ENCODE measurements around the gene VARS2. TPM values are rescaled to one million over a fixed set of nuclear protein-coding genes. Genes with fewer than 3 reads are reported as not detected.
"Not testable (repeated sequence)": the region's sequence is repeated elsewhere in the genome, so short reads cannot be mapped to it uniquely, and the experiment has no call there.

VARS2 gene
- total RNA-seq, 1 experiment from 2014 or later, result 68.2 TPM

GRCh38 chr6:30926644-30927043 is 12.6 kb downstream of the VARS2 start:
- WGBS (ENCODE audit: extremely low coverage, insufficient read length, low lambda C conversion rate), result no CpG with 5 or more reads among the region's 4 CpGs
- H3K4me2 ChIP-seq (ENCODE audit: insufficient read depth, insufficient read length, low read length), result no peak overlapping the region

GRCh38 chr6:30927080-30927479 is 13.0 kb downstream of the VARS2 start:
- H4K5ac ChIP-seq (ENCODE audit: insufficient read length, low read depth, low read length); H2AFZ ChIP-seq (ENCODE audit: low read length); H2BK12ac ChIP-seq (ENCODE audit: insufficient read length, low read depth, low read length); H2BK20ac ChIP-seq (ENCODE audit: low read depth, low read length, poor library complexity, severe bottlenecking); H2BK5ac ChIP-seq (ENCODE audit: insufficient read length, low read length); H2BK120ac ChIP-seq (ENCODE audit: low read depth, low read length, poor library complexity, severe bottlenecking); H4K91ac ChIP-seq (ENCODE audit: insufficient read length, low read depth, low read length); H3K4me2 ChIP-seq (ENCODE audit: insufficient read depth, insufficient read length, low read length); H3K4me1 ChIP-seq (ENCODE audit: insufficient read depth, low read length); H2BK15ac ChIP-seq (ENCODE audit: low read depth, low read length); H3T11ph ChIP-seq (ENCODE audit: low read length); H3K23ac ChIP-seq (ENCODE audit: insufficient read length, low read depth, low read length); H3K18ac ChIP-seq (ENCODE audit: insufficient read length, low read depth, low read length); DNase-seq; H3K27ac Mint-ChIP-seq; H3K4ac ChIP-seq (ENCODE audit: low read depth, low read length); H4K8ac ChIP-seq (replicated peaks; ENCODE audit: insufficient read length, low read depth, low read length); H3K79me1 ChIP-seq (ENCODE audit: insufficient read depth, low read depth, low read length, poor library complexity, severe bottlenecking); H3K9me3 ChIP-seq (ENCODE audit: control insufficient read depth, low read depth, low read length); H3K14ac ChIP-seq (ENCODE audit: insufficient read depth, low read length); H3K56ac ChIP-seq (ENCODE audit: insufficient read length, low read depth, low read length); H3K9ac ChIP-seq (ENCODE audit: extremely low read depth, insufficient read length, low read length); H4K20me1 ChIP-seq (ENCODE audit: control insufficient read depth, insufficient read depth, insufficient read length); H3K79me2 ChIP-seq (ENCODE audit: insufficient read depth, low read length); H3K27me3 ChIP-seq (ENCODE audit: insufficient read depth, low read length); H3K27me3 Mint-ChIP-seq (ENCODE audit: low read depth); H3K23me2 ChIP-seq (ENCODE audit: insufficient read length, low read depth, low read length, poor library complexity, severe bottlenecking); H2AK5ac ChIP-seq (ENCODE audit: insufficient read length, low read length); H3K27ac ChIP-seq (ENCODE audit: insufficient read length, low read depth, low read length); H3K4me3 Mint-ChIP-seq: not testable (repeated sequence)
- peaks cover 10 to 19% of the 10 kb centered on the region in 2 experiments for H3K4me1 Mint-ChIP-seq
- H3K36me3 Mint-ChIP-seq (ENCODE audit: insufficient read depth in 1 of 3, low read depth in 3 of 3), result peaks cover 36 to 65% (median 57%) of the 10 kb centered on the region in 3 experiments
- WGBS (ENCODE audit: extremely low coverage, insufficient read length, low lambda C conversion rate), result no CpG with 5 or more reads among the region's 3 CpGs
- peaks cover 13 to 14% of the 10 kb centered on the region in 2 experiments; a peak in 4 of 5 replicates for H3K9me3 Mint-ChIP-seq

More at GRCh38 chr6:30926644-30927043, 12.6 kb downstream of the VARS2 start:
- Histone ChIP-seq H3K9me3 (ENCODE audit: control insufficient read depth, low read depth, low read length) (no peaks in the 10 kb centered on the region), H2BK12ac (ENCODE audit: insufficient read length, low read depth, low read length) (no peak overlapping the region), H4K20me1 (ENCODE audit: control insufficient read depth, insufficient read depth, insufficient read length) (no peaks in the 10 kb centered on the region), H2AFZ (ENCODE audit: low read length) (no peak overlapping the region), H3T11ph (ENCODE audit: low read length) (no peak overlapping the region), H4K8ac (replicated peaks; ENCODE audit: insufficient read length, low read depth, low read length) (no peak overlapping the region), H4K5ac (ENCODE audit: insufficient read length, low read depth, low read length) (no peak overlapping the region), H3K9ac (ENCODE audit: extremely low read depth, insufficient read length, low read length) (no peak overlapping the region), H3K4ac (ENCODE audit: low read depth, low read length) (no peak overlapping the region), H2BK15ac (ENCODE audit: low read depth, low read length) (no peak overlapping the region), H3K23me2 (ENCODE audit: insufficient read length, low read depth, low read length, poor library complexity, severe bottlenecking) (no peaks in the 10 kb centered on the region), H3K4me1 (ENCODE audit: insufficient read depth, low read length) (peaks cover 2% of the 10 kb centered on the region; the same call in 1 of the 2 replicates), H3K79me1 (ENCODE audit: insufficient read depth, low read depth, low read length, poor library complexity, severe bottlenecking) (no peaks in the 10 kb centered on the region), H3K27me3 (ENCODE audit: insufficient read depth, low read length) (no peaks in the 10 kb centered on the region), H2BK20ac (ENCODE audit: low read depth, low read length, poor library complexity, severe bottlenecking) (no peak overlapping the region), H3K56ac (ENCODE audit: insufficient read length, low read depth, low read length) (no peak overlapping the region), H2AK5ac (ENCODE audit: insufficient read length, low read length) (no peak overlapping the region), H3K14ac (ENCODE audit: insufficient read depth, low read length) (no peak overlapping the region; the same call in 1 of the 2 replicates), H4K91ac (ENCODE audit: insufficient read length, low read depth, low read length) (no peak overlapping the region), H3K79me2 (ENCODE audit: insufficient read depth, low read length) (no peaks in the 10 kb centered on the region), H2BK5ac (ENCODE audit: insufficient read length, low read length) (no peak overlapping the region), H3K18ac (ENCODE audit: insufficient read length, low read depth, low read length) (no peak overlapping the region), H2BK120ac (ENCODE audit: low read depth, low read length, poor library complexity, severe bottlenecking) (no peak overlapping the region), H3K27ac (ENCODE audit: insufficient read length, low read depth, low read length) (no peak overlapping the region), H3K23ac (ENCODE audit: insufficient read length, low read depth, low read length) (no peak overlapping the region)
- Mint-ChIP-seq H3K36me3 (ENCODE audit: insufficient read depth in 1 of 3, low read depth in 3 of 3) (peaks cover 36 to 69% (median 59%) of the 10 kb centered on the region in 3 experiments), H3K27me3 (ENCODE audit: low read depth) (no peaks in the 10 kb centered on the region), H3K4me3 (no peak overlapping the region), H3K27ac (no peak overlapping the region; a peak in 1 of 7 replicates), H3K9me3 (peaks cover 13 to 14% of the 10 kb centered on the region in 2 experiments; a peak in 4 of 5 replicates), H3K4me1 (peaks cover 9 to 16% of the 10 kb centered on the region in 2 experiments)
- no peak for DNase-seq
- TF ChIP-seq CTCF (conservative IDR thresholded peaks at IDR 0.05), result no peak
